Large intestine (tissue), 12 donors: Measurements from ENCODE around the gene CEP63. TPM values are rescaled to one million over a fixed set of nuclear protein-coding genes. Genes with fewer than 3 reads are reported as not detected.

ENCODE experiments used
- DNase-seq, 2 donors: peaks; one replicate each; pipeline versions ENCODE4 v3.0.0 to v3.0.0-alpha.2; 2013
- H3K27ac ChIP-seq: one replicate; pipeline ENCODE4 v1.5.1; 2013; ENCODE audit warnings: low read length
- H3K27me3 ChIP-seq: 2 replicates; pipeline ENCODE4 v1.6.1; 2013; ENCODE audit warnings: low read length; ENCODE audit not compliant: control insufficient read depth, insufficient read depth
- H3K36me3 ChIP-seq: 2 replicates; pipeline ENCODE4 v1.6.1; 2013; ENCODE audit warnings: low read length; ENCODE audit not compliant: control insufficient read depth, insufficient read depth
- H3K4me1 ChIP-seq: one replicate; pipeline ENCODE4 v1.6.1; 2013; ENCODE audit warnings: low read length; ENCODE audit not compliant: control insufficient read depth, insufficient read depth
- H3K4me3 ChIP-seq: one replicate; pipeline ENCODE4 v1.5.1; 2013; ENCODE audit warnings: low read length
- H3K9me3 ChIP-seq: one replicate; pipeline ENCODE4 v1.6.1; 2013; ENCODE audit warnings: mild to moderate bottlenecking, low read depth, low read length, moderate library complexity; ENCODE audit not compliant: control insufficient read depth
- WGBS: methylation state at CpG from one replicate; pipeline ENCODE4 v1.1.5; 2013; ENCODE audit warnings: low lambda C conversion rate; ENCODE audit not compliant: insufficient coverage; 5-methylcytosine and 5-hydroxymethylcytosine counted together
- long read RNA-seq, 11 donors: transcript quantifications; one replicate each; lab custom pipeline, GENCODE V29; 2026
- polyA plus RNA-seq: library from polyadenylated mRNA; unstranded; fragments of 120-200 nt; gene quantifications from one replicate; pipeline ENCODE4 v1.2.1, GENCODE V29; 2013

CEP63 gene
- polyA plus RNA-seq = 23.8 TPM
- long read RNA-seq, donor 1 = 0 reads
- long read RNA-seq, donor 2 = 0 reads
- long read RNA-seq, donor 3 = 0 reads
- long read RNA-seq, donor 4 = 0 reads
- long read RNA-seq, donor 5 = 0 reads
- long read RNA-seq, donor 6 = 0 reads
- long read RNA-seq, donor 7 = 0 reads
- long read RNA-seq, donor 8 = 0 reads
- long read RNA-seq, donor 9, partial matches to known transcripts = 72 of 101 reads
- long read RNA-seq, donor 9, other reads (novel, unspliced or antisense) = 28 of 101 reads
- long read RNA-seq, donor 10, partial matches to known transcripts = 0 of 3 reads
- long read RNA-seq, donor 10, other reads (novel, unspliced or antisense) = 0 of 3 reads
- long read RNA-seq, donor 11, partial matches to known transcripts = 0 of 2 reads
- long read RNA-seq, donor 11, other reads (novel, unspliced or antisense) = 0 of 2 reads

DNA sequence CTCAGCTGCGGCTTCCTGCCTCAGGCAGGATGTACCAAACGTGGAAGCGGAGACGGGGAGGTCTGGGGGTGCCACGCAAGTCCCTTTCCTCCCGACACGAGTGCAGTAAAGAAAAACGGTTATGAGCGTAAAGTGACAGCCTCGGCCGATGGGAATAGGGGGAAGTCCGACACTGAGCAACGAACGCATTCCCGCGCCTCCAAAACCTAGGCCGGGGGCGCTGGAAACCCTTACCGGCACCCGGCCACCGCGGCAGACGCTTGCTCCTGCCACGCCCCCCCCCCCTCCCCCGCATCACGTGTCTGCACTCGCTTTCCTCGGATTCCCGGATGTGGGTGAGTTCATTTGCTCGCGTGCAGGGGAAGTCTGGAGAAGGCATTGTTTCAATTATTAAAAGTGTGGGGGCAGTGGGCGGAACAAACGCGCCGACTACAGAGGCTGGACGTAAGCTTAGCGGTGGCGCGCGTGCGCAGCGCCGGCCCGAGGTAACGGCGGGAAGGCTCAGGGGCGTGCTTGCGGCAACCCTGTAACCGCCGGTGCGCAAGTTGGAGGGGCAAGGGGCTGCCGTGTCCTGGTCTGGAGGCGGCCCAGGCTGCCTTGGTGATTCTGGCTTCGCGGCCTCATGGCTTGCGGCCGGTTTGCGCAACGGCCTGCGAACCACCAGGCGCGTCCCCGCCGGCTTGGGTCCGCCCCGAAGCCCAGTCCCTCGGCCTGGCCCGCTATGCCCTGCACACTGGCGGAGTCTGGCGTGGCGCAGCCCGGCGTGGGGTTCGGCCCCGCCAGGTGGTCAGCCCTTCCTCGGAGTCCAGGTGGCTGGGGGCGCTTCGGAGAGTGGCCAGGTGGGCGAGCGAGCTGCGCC is at the start of gene CEP63, which contains the start of gene ANAPC13:
Gene CEP63 (plus strand): TSS at position 340 of the 859 bp plus-strand sequence. CDS start 9,264 bp downstream, outside the sequence.
Gene ANAPC13 (minus strand): TSS at position 268 of the 859 bp plus-strand sequence. CDS start 3,081 bp downstream, outside the sequence.
- no CpG with 5 or more reads among the region's 81 CpGs for WGBS
- H3K4me1 ChIP-seq = peaks cover 15% of the 10 kb centered on the region
- peak within 1 kb of the TSS; percentile 98 for H3K4me3 ChIP-seq
- H3K27me3 ChIP-seq = no peaks in the 10 kb centered on the region
- peaks cover 18% of the 10 kb centered on the region for H3K36me3 ChIP-seq
- peak within 1 kb of the TSS; percentile 98 for H3K27ac ChIP-seq
- no peaks in the 10 kb centered on the region for H3K9me3 ChIP-seq
- peak; percentile 98 to 99 for DNase-seq

DNA sequence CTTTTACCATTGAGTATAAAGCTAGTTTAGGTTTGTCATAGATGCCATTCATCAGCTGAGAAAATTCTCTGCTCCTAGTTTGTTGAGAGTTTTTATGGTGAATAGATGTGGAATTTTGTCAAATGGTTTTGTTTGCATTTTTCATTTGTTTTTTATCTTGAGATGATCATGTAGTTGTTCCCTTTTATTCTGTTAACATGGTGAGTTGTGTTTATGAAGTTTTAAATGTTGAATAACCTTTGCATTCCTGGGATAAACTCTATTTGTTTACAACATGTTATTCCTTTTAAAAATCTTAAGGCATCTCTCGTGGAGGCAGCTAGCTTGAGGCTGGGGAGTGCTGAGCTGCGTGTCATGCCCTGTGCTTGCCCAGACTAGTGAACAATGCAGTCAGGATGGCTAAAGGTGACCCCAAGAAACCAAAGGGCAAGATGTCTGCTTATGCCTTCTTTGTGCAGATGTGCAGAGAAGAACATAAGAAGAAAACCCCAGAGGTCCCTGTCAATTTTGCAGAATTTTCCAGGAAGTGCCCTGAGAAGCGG is 48.6 kb upstream of the CEP63 start:
- H3K9me3 ChIP-seq = no peaks in the 10 kb centered on the region
- H3K36me3 ChIP-seq = no peaks in the 10 kb centered on the region
- no peak overlapping the region for H3K27ac ChIP-seq
- H3K4me3 ChIP-seq = no peak overlapping the region
- H3K27me3 ChIP-seq = peaks cover 3% of the 10 kb centered on the region
- no CpG with 5 or more reads among the region's 3 CpGs for WGBS
- no peak for DNase-seq
- H3K4me1 ChIP-seq = no peaks in the 10 kb centered on the region

DNA sequence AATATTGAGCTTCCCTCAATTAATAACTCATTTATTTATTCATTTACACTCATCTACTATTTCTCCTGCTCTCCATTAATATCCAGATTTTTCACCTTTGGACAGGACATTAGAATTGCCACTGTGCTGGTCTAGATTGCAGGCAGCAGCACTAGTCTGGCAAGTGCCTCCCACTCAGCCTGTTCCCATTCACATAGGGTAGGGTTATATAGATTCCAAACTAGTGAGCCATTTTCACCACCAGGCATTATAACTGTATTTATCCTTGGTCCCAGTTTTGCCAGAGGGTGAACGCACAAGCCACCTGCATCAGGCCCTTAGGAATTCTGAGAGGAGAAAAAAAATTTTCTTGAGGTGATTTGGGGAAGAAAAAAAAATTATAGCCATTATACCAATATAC is 44.5 kb upstream of the CEP63 start:
- Histone ChIP-seq H3K4me1 (no peaks in the 10 kb centered on the region), H3K27me3 (peaks cover 3% of the 10 kb centered on the region), H3K9me3 (no peaks in the 10 kb centered on the region), H3K36me3 (no peaks in the 10 kb centered on the region), H3K4me3 (no peak overlapping the region), H3K27ac (no peak overlapping the region)
- DNase-seq = no peak
- WGBS = 100% methylated on average over 1 of the region's 1 CpG

DNA sequence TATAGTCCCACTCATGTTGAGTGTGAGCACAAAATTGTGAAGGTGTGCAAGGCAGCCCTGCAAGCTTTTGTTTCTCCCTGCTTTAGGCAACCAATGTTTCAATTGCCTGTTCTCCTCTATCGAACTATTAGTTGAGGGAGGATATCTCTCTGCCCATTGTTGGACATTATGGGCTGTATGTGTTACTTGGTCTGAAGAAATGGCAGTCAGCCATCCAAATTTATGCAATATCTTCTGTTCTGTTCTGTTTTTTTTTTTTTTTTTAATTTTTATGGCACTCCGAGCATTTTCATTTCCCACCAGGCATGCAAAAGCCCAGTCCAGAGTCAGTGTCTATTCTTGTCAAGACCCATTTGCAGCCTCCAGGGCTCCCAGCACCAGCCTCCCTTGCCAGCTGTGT is 44.0 kb upstream of the CEP63 start:
- H3K9me3 ChIP-seq = peaks cover 3% of the 10 kb centered on the region
- no peak overlapping the region for H3K27ac ChIP-seq
- no peak overlapping the region for H3K4me3 ChIP-seq
- WGBS = 100% methylated on average over 1 of the region's 2 CpGs
- no peaks in the 10 kb centered on the region for H3K36me3 ChIP-seq
- no peaks in the 10 kb centered on the region for H3K4me1 ChIP-seq
- peaks cover 3% of the 10 kb centered on the region for H3K27me3 ChIP-seq
- DNase-seq = no peak

DNA sequence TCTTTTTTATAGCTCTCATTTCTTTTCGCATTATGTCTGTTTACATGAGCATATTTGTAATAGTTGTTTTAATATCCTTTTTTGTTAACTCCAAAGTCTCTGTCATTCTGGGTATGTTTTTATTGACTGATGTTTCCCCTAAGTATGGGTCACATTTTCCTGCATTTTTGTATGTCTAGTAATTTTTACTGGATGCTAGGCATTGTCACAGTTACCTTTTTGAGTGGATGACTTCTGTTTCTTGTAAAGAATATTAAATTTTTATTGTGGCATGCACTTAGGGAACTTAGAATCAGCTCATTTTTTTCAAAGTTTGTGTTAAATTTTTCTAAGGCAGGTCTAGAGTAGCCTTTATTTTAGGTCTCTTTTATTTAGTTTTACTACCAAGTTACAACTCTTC is 40.8 kb upstream of the CEP63 start:
- DNase-seq = no peak
- WGBS = 83% methylated on average over 1 of the region's 1 CpG
- Histone ChIP-seq H3K4me1 (no peaks in the 10 kb centered on the region), H3K36me3 (no peaks in the 10 kb centered on the region), H3K9me3 (peaks cover 3% of the 10 kb centered on the region), H3K27ac (no peak overlapping the region), H3K4me3 (no peak overlapping the region), H3K27me3 (peaks cover 3% of the 10 kb centered on the region)

DNA sequence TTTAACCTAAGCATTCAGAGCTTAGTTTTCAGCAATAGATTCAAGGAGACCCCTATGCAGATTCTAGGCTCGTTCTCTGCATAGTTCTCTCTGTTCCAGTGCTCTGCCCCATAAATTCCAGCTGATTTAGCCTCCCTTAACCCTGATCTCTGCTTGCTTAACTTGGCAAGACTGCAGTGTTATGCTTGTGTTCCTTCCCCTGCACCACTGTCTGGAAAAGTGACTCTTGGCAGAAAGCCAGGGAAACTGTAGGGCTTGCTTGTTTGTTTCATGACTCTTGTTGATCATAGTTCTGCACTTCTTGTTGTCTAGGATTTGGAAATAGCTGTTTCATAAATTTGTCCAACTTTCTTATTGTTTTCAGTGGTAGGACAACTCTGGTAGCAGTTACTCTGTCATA is 40.2 kb upstream of the CEP63 start:
- Histone ChIP-seq H3K9me3 (peaks cover 3% of the 10 kb centered on the region), H3K4me1 (no peaks in the 10 kb centered on the region), H3K36me3 (no peaks in the 10 kb centered on the region), H3K27me3 (peaks cover 3% of the 10 kb centered on the region), H3K4me3 (no peak overlapping the region), H3K27ac (no peak overlapping the region)
- DNase-seq = no peak
- WGBS = 100% methylated on average over 1 of the region's 1 CpG

DNA sequence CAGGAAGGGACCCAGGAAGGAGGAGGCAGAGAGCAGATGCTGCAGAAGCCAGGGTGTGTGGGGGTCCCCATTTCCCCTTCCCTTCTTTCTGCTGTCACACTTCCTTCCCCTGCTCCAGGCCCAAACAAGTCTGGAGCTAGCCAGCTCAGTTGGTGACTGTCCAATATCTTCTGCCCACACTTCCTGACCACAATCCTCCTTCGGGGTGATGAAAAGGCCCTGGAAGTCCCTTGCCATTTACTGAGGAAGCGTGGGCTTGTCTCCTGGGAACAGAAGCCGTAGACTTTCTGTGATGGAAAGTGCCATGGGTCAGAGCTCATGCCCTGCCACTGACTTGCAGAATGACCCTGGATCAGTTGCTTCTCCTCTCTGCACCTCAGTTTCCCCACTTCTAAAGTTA is 39.1 kb upstream of the CEP63 start:
- no peaks in the 10 kb centered on the region for H3K27me3 ChIP-seq
- no peak overlapping the region for H3K4me3 ChIP-seq
- H3K9me3 ChIP-seq = peaks cover 3% of the 10 kb centered on the region
- H3K4me1 ChIP-seq = no peaks in the 10 kb centered on the region
- no peak for DNase-seq
- H3K36me3 ChIP-seq = no peaks in the 10 kb centered on the region
- H3K27ac ChIP-seq = no peak overlapping the region
- WGBS = no CpG with 5 or more reads among the region's 3 CpGs

DNA sequence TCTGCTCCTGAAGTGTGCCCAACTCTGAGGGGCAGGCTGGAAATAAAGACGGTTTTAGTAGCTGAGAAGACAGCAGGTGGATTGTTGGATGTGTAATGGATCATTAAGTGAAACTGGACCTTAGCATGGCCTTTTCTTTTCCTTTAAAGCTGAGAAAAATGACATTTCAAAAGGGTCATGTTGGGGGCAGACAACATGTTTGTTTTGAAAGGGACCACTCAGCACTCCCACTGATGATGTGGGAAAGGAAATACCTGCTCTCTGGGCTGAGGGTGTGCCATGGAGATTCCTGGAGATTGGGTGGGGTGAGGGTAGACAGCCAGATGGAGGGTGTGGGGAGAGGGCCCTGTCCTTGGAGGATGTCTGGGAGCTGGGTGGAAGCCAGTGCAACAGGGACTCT is 38.5 kb upstream of the CEP63 start:
- whole genome bisulfite sequencing = no CpG with 5 or more reads among the region's 1 CpG
- DNase-seq = no peak

DNA sequence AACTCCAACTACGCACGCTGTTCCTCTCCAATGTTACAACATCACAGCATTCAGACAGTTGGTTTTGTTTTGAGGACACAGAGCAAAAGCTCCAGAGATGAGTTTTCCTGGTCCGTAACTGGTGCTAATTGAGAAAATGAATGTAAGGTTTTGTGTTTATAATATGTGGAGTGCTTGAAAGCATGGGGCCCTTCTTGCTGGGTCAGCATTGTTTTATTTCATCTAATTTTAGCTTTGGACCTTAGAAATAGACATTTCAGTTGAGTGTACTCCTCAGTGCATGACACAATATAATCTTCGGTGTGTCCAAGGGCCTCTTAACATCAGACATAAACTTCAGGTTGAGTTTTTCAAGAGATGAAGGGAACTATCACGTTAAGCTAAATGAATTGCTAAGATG is 37.2 kb upstream of the CEP63 start:
- DNase-seq = no peak
- H3K27ac ChIP-seq = no peak overlapping the region
- WGBS = 100% methylated on average over 1 of the region's 5 CpGs

More for the DNA sequence above, 38.5 kb upstream of the CEP63 start:
- H3K4me1 ChIP-seq = no peaks in the 10 kb centered on the region
- H3K9me3 ChIP-seq = peaks cover 3% of the 10 kb centered on the region
- no peak overlapping the region for H3K4me3 ChIP-seq
- H3K36me3 ChIP-seq = no peaks in the 10 kb centered on the region
- no peaks in the 10 kb centered on the region for H3K27me3 ChIP-seq
- H3K27ac ChIP-seq = no peak overlapping the region

DNA sequence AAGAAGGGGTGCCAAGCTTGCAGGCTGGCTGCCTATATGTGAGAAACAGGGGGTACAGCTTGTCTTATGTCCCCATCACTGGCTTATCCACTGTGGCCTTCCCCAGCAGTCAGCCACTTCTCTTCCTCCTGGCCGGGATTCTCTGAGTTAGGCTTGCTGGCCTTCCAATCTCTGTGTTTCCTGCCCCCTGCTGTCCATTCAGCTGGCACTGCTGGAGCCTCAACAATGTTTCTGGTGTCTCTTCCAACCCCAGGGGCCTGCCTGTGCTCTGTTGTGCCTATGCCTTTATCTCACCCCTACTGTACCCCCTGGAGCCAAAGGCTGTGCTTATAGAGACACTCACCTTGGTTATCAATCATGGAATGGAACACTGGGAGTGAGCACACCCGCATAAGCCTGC is 36.6 kb upstream of the CEP63 start:
- no peak for DNase-seq
- no peak overlapping the region for H3K4me3 ChIP-seq
- no CpG with 5 or more reads among the region's 2 CpGs for WGBS

More for the DNA sequence above, 37.2 kb upstream of the CEP63 start:
- H3K4me1 ChIP-seq = no peaks in the 10 kb centered on the region
- H3K9me3 ChIP-seq = peaks cover 3% of the 10 kb centered on the region
- no peak overlapping the region for H3K4me3 ChIP-seq
- H3K27me3 ChIP-seq = peaks cover 2% of the 10 kb centered on the region
- H3K36me3 ChIP-seq = no peaks in the 10 kb centered on the region

More for the DNA sequence above, 36.6 kb upstream of the CEP63 start:
- H3K4me1 ChIP-seq = no peaks in the 10 kb centered on the region
- peaks cover 3% of the 10 kb centered on the region for H3K9me3 ChIP-seq
- H3K27me3 ChIP-seq = peaks cover 5% of the 10 kb centered on the region
- no peaks in the 10 kb centered on the region for H3K36me3 ChIP-seq
- H3K27ac ChIP-seq = no peak overlapping the region
